GM12875 (cell line): Measurements from ENCODE around the gene TMBIM1.
"Not testable (repeated sequence)": the region's sequence is repeated elsewhere in the genome, so short reads cannot be mapped to it uniquely, and the experiment has no call there.

Experiments
- H3K4me3 ChIP-seq: one replicate; pipeline ENCODE4 v1.5.1; 2011; ENCODE audit warnings: low read depth, low read length, control low read depth
- TF ChIP-seq, protein P1 (sequence below): IDR thresholded peaks from 2 replicates; pipeline ENCODE4 v1.5.1; 2011; ENCODE audit warnings: low read depth, mild to moderate bottlenecking, control low read depth, inconsistent platforms, low read length, moderate library complexity, borderline replicate concordance; ENCODE audit not compliant: insufficient read depth

TMBIM1 gene

GRCh38 chr2:218317835-218318234 lies 25.5 kb upstream of the TMBIM1 start:
- H3K4me3 ChIP-seq = no peak overlapping the region
- TF ChIP-seq, protein P1, sequence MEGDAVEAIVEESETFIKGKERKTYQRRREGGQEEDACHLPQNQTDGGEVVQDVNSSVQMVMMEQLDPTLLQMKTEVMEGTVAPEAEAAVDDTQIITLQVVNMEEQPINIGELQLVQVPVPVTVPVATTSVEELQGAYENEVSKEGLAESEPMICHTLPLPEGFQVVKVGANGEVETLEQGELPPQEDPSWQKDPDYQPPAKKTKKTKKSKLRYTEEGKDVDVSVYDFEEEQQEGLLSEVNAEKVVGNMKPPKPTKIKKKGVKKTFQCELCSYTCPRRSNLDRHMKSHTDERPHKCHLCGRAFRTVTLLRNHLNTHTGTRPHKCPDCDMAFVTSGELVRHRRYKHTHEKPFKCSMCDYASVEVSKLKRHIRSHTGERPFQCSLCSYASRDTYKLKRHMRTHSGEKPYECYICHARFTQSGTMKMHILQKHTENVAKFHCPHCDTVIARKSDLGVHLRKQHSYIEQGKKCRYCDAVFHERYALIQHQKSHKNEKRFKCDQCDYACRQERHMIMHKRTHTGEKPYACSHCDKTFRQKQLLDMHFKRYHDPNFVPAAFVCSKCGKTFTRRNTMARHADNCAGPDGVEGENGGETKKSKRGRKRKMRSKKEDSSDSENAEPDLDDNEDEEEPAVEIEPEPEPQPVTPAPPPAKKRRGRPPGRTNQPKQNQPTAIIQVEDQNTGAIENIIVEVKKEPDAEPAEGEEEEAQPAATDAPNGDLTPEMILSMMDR = no peak

DNA sequence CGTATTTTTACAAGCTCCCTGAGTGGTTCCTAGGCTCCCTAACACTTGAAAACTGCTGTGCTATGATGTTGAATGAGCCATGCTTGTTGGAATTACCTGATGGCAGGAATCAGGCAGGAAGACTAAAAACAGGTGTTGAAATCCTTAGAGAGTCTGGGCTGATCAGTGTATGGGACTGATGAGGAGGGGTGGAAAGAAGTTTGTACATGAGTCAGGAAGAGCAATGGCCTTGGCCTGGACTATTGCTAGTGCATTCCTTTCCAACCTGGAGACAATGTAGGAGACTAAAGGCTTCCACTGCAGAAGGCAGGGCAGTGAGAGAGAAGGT lies 25.0 kb upstream of the TMBIM1 start:
- TF ChIP-seq, protein P1 = no peak
- no peak overlapping the region for H3K4me3 ChIP-seq

DNA sequence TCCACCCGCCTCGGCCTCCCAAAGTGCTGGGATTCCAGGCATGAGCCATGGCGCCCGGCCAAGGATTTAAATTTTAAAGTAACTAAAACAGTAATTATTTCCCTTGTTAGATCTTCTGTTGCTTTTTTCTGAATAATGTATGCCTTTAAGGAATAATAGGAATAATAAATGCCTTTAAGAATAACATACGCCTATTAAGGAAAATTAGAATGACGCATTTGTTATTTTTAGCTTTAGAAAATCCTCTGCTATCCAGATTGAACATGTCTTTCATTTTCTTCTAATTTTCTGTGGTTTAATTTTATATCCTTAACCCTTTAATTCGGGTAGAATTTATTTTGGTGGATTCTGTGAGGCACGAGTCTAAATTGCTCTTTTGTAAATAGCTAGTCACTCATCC lies 23.1 kb upstream of the TMBIM1 start:
- no peak overlapping the region for H3K4me3 ChIP-seq
- TF ChIP-seq, protein P1 = no peak

DNA sequence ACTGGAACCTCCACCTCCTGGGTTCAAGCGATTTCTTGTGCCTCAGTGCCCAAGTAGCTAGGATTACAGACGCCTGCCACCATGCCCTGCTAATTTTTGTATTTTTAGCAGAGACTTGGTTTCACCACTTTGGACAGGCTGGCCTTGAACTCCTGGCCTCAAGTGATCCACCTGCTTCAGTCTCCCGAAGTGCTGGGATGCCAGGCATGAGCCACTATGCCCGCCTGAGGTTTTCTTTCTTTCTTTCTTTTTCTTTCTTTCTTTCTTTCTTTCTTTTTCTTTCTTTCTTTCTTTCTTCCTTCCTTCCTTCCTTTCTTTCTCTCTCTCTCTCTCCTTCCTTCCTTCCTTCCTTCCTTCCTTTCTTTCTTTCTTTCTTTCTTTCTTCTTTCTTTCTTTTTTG lies 22.5 kb upstream of the TMBIM1 start:
- H3K4me3 ChIP-seq = not testable (repeated sequence)

DNA sequence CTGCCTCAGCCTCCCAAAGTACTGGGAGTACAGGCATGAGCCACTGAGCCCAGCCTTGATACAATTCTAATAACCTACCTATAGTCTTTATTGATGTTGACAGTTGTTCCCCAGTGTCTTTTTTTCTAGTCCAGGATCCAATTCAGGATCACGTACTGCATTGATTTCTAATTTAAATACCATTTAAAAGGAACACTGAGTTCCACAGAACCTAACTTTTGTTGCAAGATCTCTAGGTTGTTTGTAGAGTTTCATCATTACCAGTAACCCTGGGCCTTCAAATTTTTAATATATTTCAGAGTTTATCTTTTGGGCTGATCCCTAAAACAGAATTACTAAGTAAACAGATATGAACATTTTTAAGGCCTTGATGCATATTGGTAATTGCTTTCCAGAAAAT lies 21.1 kb upstream of the TMBIM1 start:
- H3K4me3 ChIP-seq = no peak overlapping the region
- TF ChIP-seq, protein P1 = no peak

DNA sequence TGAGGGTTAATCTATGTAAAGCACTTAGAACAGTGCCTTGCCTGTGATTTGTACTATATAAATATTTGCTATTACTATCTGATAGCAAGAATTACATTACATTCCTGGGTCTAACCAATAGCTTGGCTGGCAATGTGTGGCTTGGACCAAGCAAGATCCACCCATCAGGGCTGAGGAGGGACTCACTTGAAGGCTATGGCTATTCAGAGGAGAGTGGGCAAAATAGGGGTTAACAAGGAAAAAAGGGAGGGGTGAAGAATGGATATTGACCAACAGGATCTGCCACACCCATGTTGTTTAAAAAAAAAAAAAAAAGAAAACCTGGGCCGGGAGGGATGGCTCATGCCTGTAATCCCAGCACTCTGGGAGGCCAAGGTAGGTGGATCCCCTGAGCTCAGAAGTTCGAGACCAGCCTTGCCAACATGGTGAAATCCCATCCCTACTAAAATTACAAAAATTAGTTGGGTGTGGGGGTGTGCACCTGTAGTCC lies 20.0 kb upstream of the TMBIM1 start:
- TF ChIP-seq, protein P1 = no peak
- no peak overlapping the region for H3K4me3 ChIP-seq

GRCh38 chr2:218311541-218312266 lies 19.4 kb upstream of the TMBIM1 start:
- not testable (repeated sequence) for H3K4me3 ChIP-seq

GRCh38 chr2:218310853-218311540 lies 18.7 kb upstream of the TMBIM1 start:
- H3K4me3 ChIP-seq = no peak overlapping the region
- TF ChIP-seq, protein P1 = no peak
